GM19438 (cell line): ENCODE data around the gene ZNF326.

Source experiments
- ATAC-seq: cut with Tn5 transposase; IDR thresholded peaks from one replicate; pipeline ENCODE4 v1.9.1; 2021; ENCODE audit warnings: low read depth; ENCODE audit not compliant: unreplicated experiment

The ZNF326 gene, protein sequence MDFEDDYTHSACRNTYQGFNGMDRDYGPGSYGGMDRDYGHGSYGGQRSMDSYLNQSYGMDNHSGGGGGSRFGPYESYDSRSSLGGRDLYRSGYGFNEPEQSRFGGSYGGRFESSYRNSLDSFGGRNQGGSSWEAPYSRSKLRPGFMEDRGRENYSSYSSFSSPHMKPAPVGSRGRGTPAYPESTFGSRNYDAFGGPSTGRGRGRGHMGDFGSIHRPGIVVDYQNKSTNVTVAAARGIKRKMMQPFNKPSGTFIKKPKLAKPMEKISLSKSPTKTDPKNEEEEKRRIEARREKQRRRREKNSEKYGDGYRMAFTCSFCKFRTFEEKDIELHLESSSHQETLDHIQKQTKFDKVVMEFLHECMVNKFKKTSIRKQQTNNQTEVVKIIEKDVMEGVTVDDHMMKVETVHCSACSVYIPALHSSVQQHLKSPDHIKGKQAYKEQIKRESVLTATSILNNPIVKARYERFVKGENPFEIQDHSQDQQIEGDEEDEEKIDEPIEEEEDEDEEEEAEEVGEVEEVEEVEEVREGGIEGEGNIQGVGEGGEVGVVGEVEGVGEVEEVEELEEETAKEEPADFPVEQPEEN

GRCh38 chr1:89994805-89995597, at the start of gene ZNF326:
Gene ZNF326 (plus strand): TSS chr1:89995110. CDS start chr1:89995258, 148 bp downstream.
- peak; percentile 95 for ATAC-seq

- ATAC-seq = peak; percentile 76
Observed at GRCh38 chr1:89945852-89946476, 48.9 kb upstream of the ZNF326 start.

DNA sequence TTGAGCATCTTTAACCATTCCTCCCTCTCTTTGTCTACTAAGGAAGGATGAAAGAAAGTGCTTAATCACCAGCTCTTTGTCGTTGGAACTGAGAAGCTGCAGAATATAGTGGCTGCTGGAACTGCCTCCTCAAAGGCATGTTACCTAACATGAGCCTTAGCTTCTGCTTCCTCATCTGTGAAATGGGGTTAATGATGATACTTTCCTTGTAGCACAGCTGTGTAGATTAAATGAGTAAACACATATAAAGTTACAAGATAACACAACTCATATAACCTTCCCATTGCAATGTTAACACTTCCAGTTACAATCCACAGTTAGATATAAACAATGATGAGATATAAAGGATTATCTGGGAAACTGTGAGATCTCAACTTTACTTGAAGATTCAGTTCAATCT, 48.4 kb upstream of the ZNF326 start:
- ATAC-seq = no peak

DNA sequence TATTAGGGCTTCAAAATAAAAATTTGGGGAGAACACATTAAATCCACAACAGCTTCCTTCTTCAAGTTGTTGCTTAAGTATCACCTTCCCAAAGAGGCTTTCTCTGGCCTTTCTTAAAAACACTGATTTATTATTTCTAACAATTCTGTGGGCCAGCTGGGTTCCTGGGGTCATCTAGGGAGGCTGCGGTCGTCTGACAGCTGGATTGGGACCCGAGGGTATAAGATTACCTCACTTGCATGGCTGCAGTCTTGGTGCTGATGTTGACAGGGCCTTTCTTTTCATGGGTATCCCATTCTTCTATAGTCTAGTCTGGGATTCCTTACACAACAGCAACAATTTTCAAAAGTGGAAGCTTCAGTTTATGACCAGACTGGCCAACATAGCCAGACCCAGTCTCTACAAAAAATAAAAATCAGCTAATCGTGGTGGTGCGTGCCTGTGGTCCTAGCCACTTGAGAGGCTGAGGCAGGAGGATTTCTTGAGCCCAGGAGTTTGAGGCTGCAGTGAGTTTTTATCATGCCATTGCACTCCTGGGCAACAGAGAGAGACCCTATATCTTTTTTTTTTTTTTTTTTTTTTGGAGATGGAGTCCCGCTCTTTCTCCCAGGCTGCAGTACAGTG, 46.1 kb upstream of the ZNF326 start:
- no peak for ATAC-seq

GRCh38 chr1:89949991-89950624, 44.8 kb upstream of the ZNF326 start:
- no peak for ATAC-seq

GRCh38 chr1:89950703-89951102, 44.2 kb upstream of the ZNF326 start:
- no peak for ATAC-seq

GRCh38 chr1:89951766-89952604, 42.9 kb upstream of the ZNF326 start:
- ATAC-seq = no peak

- no peak for ATAC-seq
Observed at GRCh38 chr1:89952605-89953130, 42.2 kb upstream of the ZNF326 start.

DNA sequence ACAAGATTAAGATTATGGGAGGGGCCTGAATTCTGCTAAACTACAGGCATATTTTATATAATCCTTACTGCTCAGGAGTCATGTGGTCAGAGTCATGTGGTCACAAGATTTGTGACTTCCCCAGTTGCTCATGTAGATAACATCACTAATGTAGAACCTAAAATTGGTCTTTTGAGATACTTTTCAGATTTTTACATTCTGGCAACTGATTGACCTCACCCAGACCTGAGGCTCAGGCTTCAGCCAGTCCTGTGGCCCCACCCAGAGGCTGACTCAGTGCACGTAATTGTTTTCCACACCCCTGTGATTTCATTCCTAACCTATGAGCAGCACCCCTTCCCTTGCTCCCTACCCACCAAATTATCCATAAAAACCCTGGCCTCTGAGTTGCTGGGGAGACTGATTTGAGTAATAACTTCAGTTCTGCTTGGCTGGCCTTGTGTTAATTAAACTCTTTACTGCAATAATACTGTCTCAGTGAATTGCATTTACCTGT, 41.7 kb upstream of the ZNF326 start:
- ATAC-seq = no peak

DNA sequence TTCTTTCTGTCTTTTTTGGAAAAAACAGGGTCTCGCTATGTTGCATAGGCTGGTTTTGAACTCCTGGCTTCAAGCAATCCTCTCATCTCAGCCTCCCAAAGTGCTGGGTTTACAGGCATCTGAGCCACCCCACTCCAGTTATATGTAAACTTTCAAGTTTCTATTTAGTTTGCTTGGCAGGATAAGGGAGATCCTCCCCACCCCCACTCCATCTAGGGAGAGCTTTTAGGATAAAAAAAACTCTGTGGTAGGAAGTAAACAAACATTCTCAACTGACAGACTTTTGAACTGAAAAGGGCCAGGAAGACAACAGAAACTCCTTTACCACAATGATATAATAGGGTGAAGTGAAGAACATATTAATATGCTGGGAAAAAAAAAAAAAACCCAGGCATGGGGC, 41.0 kb upstream of the ZNF326 start:
- no peak for ATAC-seq

DNA sequence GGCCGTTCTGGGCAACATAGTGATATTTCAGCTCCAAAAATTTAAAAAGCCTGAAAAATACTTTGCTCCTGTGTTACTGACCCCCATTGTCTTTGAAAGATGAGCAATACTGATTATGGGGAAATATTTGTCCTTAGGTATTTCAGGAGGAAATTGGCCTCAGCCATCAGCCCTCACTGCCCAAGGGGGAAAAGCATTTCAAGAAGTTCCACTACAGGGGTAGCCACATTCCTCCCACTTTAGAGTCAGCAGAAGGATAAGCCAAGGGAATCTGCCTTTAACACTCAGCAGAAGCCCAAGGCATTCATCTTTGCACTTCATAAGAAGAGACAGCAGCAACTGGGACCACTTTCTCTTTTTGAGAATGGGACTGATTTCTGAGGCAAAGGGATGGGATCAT, 40.5 kb upstream of the ZNF326 start:
- no peak for ATAC-seq

DNA sequence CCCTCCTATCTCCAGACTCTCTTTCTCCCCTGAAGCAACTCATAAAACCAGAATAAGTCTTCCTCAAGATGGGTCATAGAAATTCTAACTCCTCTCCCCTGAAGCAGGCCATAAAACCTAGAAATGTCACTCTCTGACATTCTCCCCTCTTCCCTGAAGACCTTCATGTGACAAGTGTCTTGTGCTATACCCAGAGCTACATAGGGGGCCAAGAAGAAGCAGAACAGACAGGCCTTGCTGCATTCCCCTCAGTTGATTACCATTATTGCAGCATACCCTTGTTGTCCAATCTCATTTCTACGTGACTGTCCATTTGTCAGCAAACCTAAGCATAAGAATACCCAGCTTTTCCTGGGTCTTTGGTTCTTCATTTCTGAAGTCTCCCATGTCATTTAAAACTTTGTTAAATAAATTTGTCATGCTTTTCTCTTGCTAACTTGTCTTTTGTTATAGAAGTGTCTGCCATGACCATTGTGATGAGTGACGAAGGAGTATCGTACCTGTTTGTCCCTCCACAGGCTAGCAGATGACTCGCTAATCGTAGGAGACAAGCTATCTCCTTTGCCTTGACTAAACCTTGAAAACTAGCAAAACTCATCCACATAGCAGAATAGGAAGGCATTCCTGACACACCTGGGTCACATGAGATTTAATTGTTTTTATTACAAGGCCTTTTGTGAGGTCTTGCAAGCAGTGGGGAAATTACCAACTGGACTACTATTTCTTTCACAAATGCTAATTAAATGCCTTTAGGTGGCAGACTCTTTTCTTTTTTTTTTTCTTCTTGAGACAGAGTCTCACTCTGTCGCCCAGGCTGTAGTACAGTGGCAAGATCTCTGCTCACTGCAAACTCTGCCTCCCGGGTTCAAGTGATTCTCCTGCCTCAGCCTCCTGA, 39.4 kb upstream of the ZNF326 start:
- no peak for ATAC-seq

- ATAC-seq = no peak
Observed at GRCh38 chr1:89957107-89957506, 37.8 kb upstream of the ZNF326 start.

DNA sequence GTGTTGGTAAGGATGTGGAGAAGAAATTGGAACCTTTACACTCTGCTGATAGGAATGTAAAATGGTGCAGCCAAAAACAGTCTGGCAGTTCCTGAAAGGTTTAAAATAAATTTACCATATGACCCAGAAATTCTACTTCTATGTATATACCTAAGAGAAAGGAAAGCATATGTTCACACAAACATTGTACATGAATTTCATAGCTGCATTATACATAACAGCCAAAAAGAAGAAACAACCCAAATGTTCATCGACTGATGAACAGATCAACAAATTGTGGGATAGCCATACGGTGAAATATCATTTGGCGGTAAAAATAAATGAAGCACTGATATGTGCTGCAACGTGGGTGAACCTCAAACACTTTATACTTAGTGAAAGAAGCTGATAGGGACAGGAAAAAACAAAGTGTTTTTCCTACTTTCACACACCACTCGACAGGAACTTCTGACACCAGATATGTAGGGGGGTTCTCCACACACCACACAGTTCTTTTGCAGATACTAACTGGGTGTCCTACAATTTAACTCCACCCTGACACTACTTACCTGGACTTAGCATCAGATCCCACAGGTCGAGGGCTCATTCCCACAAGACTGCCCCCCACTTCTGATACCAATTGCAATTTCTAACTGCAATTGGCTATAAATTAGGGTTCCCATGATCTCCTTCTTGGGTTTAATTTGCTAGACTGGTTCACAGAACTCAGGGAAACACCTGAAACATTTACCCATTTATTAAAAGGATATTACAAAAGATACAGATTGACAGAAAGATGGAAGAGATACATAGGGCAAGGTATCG, 35.9 kb upstream of the ZNF326 start:
- ATAC-seq = no peak

GRCh38 chr1:89959719-89960118, 35.2 kb upstream of the ZNF326 start:
- ATAC-seq = no peak

DNA sequence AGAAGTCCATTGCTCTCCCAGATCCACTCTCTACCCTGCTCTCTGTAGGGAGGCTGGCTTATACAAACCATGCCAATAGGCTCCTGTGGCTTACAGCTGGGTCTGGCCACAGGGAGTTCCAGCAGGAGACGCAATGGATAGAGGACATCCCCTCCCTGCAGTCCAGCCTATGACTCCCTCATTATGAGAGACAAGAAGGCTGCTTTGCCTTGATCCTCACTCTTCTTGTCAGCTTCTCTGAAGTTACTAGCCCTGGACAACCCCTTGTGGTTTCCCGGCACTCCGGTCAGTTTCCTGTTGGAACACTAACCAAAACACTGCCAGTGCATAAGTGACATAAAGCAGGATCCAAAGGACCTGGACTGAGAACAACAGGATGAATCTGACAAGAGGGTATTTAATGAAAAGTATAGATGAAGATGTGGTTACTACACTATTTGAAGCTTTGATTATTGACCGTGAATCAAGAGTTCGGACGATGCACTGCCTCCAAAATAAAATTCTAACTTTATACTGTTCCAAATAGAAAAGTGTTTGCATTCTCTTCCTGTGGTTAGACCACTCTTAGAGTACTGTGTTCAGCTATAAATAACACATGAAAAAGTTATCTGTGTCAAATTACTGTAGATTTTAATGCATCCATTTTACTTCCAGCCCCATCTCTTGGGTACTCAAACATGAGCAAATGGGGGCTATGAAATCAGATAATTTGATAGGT, 32.7 kb upstream of the ZNF326 start:
- ATAC-seq = no peak

DNA sequence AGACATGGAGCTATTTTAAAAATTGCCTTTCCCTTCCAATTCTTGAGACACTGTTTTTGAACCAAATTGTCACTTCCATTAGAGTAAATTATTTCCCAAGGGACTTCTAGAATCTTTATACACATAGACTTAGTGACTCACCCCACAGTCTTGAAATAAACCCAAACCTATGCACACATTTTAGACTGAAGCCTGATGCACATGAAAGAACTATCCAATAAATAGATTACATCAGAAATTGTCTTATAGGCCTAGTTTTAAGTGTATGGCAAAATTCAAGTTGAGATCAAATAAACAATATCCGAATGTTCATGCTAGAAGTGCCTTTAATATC, 32.2 kb upstream of the ZNF326 start:
- no peak for ATAC-seq
